Uterus (tissue), 2 donors: ENCODE data around the gene CAV2.

Experiments
- POLR2A ChIP-seq, 2 donors: fragments of 450-650 bp; IDR thresholded peaks; one replicate each; pipeline ENCODE4 v1.6.1; 2016; ENCODE audit warnings: antibody characterized with exemption in 2 of 2, mild to moderate bottlenecking in 1 of 2, moderate library complexity in 1 of 2
- TF ChIP-seq, protein P1 (sequence below), 4 experiments: fragments of 200-600 bp in 2 of 4; fragments of 450-650 bp in 2 of 4; sonication (generic) in 2 of 4; IDR thresholded peaks; one replicate each; pipeline ENCODE4 v1.5.1; 2016 to 2019; ENCODE audit warnings: antibody characterized with exemption in 4 of 4, mild to moderate bottlenecking in 2 of 4, moderate library complexity in 1 of 4

DNA sequence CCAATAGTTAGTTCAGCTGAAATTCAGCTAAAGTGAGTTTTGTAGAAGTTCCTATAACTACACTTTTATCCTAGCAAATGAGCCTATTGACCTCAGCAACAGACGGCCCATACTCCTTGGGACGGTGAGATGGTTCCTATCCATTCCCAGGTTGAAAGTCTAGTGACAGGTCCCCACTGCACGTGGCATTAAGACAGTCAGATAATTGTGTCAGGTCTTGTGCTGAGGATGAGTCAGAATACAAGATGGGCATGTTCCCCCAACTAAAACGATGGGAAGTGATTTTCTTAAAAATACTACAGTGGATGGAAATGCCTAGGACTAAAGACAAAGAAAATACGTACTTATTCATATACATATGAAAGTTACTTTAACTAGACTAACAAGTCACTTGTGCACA, 27.4 kb downstream of the CAV2 start:
- TF ChIP-seq, protein P1, sequence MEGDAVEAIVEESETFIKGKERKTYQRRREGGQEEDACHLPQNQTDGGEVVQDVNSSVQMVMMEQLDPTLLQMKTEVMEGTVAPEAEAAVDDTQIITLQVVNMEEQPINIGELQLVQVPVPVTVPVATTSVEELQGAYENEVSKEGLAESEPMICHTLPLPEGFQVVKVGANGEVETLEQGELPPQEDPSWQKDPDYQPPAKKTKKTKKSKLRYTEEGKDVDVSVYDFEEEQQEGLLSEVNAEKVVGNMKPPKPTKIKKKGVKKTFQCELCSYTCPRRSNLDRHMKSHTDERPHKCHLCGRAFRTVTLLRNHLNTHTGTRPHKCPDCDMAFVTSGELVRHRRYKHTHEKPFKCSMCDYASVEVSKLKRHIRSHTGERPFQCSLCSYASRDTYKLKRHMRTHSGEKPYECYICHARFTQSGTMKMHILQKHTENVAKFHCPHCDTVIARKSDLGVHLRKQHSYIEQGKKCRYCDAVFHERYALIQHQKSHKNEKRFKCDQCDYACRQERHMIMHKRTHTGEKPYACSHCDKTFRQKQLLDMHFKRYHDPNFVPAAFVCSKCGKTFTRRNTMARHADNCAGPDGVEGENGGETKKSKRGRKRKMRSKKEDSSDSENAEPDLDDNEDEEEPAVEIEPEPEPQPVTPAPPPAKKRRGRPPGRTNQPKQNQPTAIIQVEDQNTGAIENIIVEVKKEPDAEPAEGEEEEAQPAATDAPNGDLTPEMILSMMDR (IDR thresholded peaks at IDR 0.05) = no peak
- TF ChIP-seq POLR2A (IDR thresholded peaks at IDR 0.05) = no peak
